ENCODE results near the gene CFAP410.

The CFAP410 gene

DNA sequence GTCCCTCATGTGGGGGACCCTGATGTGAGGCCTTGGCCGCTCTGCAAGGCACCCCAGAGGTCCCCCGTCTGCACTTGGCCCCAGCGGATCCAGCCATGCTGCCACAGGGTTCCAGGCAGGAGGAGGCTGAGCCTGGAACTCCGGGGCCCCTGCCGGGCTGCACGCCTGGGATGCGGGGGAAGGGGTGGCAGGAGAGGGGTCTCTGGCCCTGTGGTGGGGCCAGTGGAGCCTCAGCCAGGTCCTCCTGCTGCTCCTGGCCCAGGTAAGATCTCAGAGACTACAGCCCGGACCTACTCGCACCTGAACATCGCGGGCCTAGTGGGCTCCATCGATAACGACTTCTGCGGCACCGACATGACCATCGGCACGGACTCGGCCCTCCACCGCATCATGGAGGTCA is 26.5 kb downstream of the CFAP410 start:
- DNase-seq (ENCODE audit: extremely low read depth, low read depth) = no peak
- no peak for TF ChIP-seq CTCF (IDR thresholded peaks at IDR 0.05; ENCODE audit: low read depth, low read length)

GRCh38 chr21:44312089-44312488 is 27.1 kb downstream of the CFAP410 start:
- TF ChIP-seq CTCF (IDR thresholded peaks at IDR 0.05; ENCODE audit: low read depth, low read length) = no peak
- DNase-seq (ENCODE audit: extremely low read depth, low read depth) = no peak

- DNase-seq (ENCODE audit: extremely low read depth, low read depth) = no peak
- no peak for TF ChIP-seq CTCF (IDR thresholded peaks at IDR 0.05; ENCODE audit: low read depth, low read length)
Observed at GRCh38 chr21:44310628-44311507, 28.3 kb downstream of the CFAP410 start.

DNA sequence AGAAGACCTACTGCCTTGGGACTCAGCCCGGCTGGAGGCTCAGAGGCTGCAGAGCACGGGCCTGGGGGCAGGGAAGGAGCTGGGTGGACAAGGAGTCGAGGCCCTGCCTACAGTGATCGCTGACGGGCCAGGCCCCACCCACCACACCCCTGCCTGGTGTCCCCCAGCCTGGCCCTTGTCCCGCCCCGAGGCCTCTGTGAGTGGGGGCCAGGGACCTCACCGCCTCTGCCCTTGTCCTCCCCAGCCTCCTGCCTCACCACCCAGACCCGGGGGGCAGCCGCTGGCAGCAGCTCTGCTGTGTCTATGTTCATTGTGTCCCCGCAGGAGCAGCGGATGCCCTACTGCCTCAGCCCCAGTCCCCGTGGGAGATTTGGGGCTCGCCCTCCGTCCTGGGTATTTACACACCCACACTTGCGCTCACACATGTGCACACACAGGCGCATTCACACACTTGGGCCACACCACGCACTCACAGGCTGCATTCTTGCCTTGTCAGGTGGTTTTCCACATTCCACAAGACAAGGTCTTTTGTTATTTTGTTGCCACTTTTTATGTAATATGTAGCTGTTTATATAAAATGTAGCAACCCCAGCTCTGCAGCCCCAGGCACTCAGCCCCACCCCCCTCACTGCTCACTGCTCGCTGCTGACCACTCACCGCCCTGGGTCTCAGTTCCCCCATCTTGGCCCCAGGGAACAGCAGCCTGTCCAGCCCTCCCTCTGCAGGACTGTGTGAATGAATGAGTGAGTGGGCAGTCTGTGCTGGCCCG is 32.1 kb downstream of the CFAP410 start:
- TF ChIP-seq CTCF (IDR thresholded peaks at IDR 0.05; ENCODE audit: low read depth, low read length) = no peak
- DNase-seq (ENCODE audit: extremely low read depth, low read depth) = no peak

- no peak for TF ChIP-seq CTCF (IDR thresholded peaks at IDR 0.05; ENCODE audit: low read depth, low read length)
- DNase-seq (ENCODE audit: extremely low read depth, low read depth) = no peak
Observed at GRCh38 chr21:44305691-44306090, 33.5 kb downstream of the CFAP410 start.

- DNase-seq (ENCODE audit: extremely low read depth, low read depth) = no peak
Observed at GRCh38 chr21:44304877-44305293, 34.3 kb downstream of the CFAP410 start.

More at GRCh38 chr21:44304877-44305293, 34.3 kb downstream of the CFAP410 start:
- peak; percentile 68 for TF ChIP-seq CTCF (IDR thresholded peaks at IDR 0.05; ENCODE audit: low read depth, low read length)

Measured in AG09319 (cell line).